Muscle of arm (tissue), 14 donors: ENCODE measurements around the gene DEFB113. TPM values are rescaled to one million over a fixed set of nuclear protein-coding genes. Genes with fewer than 3 reads are reported as not detected.
"Not testable (repeated sequence)": the region's sequence is repeated elsewhere in the genome, so short reads cannot be mapped to it uniquely, and the experiment has no call there.

Source experiments
- DNase-seq: peaks from one replicate; pipeline ENCODE4 v3.0.0-alpha.2; 2013
- long read RNA-seq, 11 donors: transcript quantifications; one replicate each; lab custom pipeline, GENCODE V29; 2026
- polyA plus RNA-seq, 12 donors: library from polyadenylated mRNA; unstranded; fragments of 120-200 nt; gene quantifications; one replicate each; pipeline ENCODE4 v1.2.1, GENCODE V29; 2013; ENCODE audit not compliant: insufficient read length in 12 of 12

DEFB113 gene, protein sequence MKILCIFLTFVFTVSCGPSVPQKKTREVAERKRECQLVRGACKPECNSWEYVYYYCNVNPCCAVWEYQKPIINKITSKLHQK
- polyA plus RNA-seq, result not detected
- long read RNA-seq, donor 1, result 0 reads
- long read RNA-seq, donor 2, result 0 reads
- long read RNA-seq, donor 3, result 0 reads
- long read RNA-seq, donor 4, result 0 reads
- long read RNA-seq, donor 5, result 0 reads
- long read RNA-seq, donor 6, result 0 reads
- long read RNA-seq, donor 7, result 0 reads
- long read RNA-seq, donor 8, result 0 reads
- long read RNA-seq, donor 9, result 0 reads
- long read RNA-seq, donor 10, result 0 reads
- long read RNA-seq, donor 11, result 0 reads

DNA sequence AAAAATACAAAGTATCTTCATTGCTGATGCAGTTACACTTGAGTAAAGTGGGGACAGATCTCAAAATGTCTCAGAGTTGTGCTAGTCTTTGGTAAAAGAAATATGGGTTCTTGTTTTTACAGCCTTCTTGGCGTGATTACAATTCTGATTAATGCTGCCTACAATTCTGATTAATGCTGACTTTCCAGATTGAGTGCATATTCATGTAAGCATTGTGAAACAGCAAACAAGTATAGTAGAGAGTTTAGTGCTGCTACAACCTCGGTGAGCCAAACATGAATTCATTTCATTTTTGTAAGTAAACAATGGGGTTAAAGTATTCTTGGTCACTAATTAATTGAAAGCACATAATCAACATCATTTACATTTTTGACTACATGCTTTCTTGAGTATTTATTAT, at the start of gene DEFB113:
DEFB113 (minus strand) TSS at position 21 of the 400 bp plus-strand sequence; CDS start at position 21, 0 bp downstream.
- no peak for DNase-seq

DNA sequence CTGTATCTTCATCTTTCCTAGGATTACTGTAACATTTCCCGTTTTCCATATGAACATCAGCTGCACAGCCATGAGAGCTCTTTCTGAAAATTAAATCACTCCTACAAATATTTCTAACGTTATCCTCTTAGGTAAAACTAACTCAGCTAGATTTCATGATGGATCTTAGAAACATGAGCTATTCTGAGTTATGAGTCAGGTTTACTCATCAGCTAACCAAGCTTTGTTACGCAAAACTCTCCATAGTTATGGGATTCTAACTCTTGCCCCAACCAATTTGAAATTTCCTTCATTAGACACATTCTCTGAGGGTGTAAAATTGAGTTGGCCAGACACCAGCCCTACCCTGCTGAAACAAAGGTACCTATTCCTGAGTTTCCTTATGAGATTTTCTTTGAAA, 38.4 kb upstream of the DEFB113 start:
- no peak for DNase-seq

DNA sequence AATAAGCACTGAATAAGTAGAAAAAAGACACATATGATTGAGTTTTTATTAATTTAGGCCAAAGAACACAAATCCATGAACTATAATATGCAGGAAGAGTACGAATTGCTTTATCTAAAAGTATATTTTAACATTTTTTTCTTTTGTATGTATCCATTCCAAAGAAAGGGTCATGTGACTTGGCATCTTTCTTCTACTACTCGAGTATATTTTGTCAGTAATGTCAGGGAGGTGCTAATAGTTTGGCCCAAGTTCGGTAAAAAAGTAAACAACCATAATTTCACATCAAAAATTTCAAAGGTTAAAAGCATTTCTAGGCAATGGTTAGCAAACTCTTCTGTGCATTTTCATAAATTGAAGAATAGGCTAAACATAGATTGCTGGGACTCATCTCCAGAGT, 33.7 kb upstream of the DEFB113 start:
- no peak for DNase-seq

DNA sequence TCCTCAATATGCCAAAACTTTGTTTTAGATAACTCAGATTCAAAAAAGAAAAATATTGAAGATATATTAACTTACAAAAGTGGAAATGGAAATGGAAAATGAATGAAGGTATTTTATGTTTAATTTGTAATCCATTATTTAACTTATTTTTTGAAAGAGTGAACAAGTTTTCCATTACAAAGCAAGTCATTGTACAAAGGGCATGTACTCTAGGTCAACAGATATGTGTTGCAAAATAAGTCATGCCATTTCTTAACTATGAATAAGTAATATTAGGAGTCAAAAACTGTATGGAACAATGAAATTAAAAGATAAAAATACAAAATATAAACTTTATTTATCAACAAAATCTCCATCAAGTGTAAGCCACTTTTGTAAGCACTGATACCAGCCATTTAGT, 25.9 kb upstream of the DEFB113 start:
- no peak for DNase-seq

DNA sequence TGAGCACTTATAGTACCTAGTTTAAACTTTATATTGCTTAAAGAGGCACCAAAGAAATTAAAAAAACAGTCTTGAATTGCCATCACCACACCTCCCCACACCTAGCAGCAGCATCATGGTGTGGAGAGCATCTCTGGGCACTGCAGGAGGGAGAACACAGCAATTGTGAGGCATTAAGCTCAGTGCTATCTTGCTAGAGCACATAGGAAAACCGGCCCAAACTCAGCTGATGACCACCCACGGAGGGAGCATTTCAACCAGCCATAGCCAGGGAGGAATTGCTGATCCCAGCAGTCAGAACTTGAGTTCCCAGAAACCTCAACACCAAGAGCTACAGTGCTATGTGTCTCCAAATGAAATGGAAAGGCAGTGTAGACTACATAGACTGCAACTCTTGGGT, 19.5 kb upstream of the DEFB113 start:
- no peak for DNase-seq

DNA sequence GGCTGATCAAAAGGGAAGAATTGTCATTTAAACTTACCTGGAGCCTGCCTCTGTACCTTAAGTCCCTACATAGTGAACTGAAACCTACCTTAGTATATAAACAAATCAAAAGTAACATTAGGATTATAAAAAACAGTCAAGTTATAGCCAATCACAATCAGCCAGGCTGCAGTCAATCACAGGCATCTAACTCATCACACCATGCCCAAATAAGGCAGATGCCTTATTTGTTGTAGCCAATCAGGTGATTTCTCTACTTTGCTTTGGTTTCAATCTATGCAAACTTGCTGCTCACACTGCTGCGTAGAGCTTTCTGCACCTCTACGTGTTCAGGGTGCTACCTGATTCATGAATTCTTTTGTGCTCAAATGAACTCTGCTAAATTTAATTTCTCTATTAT, 18.3 kb upstream of the DEFB113 start:
- DNase-seq, result no peak

DNA sequence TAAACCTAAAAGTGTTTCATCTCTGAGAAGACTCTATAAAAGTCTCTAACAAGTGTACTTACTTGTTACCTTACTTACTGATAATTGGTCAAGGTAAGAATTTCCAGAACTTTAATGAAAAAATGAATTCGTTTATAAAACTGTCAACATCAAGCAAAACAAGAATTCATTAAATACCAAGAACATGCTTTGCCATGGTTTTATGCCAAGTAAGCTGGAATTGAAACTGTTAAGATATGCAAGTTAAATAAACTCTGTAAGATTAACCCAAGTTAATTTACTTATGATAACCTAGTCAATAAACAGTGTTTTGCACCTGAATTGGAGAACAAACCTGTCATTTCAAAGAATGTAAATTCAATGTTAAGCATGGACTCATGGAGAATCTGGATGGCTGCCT, 17.1 kb upstream of the DEFB113 start:
- DNase-seq, result no peak

DNA sequence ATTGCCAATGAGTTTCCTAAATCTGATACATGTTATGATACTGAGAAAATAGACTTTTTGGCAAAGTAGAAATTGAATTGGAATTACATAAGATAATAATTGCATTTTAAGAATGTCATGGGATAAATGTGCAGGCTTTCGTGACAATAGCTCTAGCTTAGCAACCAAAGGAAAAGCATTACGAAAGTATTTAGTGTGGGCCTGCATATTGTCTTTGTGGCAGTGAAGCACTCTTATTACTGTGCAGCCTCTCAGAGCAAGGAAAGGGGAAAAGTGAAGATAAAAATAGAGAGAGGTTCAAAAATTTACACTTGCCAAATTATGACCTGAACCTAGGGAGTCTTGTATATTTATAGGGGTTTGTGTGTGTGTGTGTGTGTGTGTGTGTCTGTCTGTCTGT, 12.6 kb upstream of the DEFB113 start:
- no peak for DNase-seq

DNA sequence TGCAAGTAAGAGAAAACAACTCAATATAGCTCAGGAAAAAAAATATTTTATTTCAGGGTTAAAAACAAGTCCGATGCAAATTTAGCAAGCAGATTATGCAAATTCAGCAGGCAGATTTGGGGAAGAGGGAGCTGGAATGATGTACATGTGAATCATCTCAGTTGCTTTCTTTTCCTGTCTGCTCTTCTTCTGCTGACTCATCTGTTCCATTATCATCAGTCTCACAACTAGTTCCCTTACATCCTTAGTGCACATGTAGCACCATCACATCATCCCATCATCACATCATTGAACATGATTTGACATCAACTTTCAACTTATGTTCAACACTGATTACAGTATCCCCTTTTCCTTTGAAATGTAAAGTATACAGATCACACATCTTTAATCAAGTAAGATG, 11.5 kb upstream of the DEFB113 start:
- no peak for DNase-seq

DNA sequence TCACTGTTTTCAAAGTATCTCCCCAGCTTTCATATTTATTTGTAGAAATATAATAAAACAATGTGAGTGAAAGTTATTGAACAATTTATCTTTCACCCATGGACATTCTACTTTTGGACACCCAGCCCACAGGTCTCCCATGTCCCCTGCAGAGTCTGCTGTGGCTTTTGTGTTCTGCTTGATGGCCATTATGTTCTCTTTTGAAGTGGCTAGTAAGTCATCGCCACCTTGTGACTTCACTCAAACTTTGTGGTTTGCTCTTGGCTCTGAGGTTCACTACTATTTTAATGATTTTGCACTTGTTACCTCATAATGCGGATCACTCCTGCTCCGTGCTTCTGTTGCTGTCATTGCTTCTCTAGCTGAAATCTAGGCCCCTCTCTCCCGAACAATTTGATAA, 10.2 kb upstream of the DEFB113 start:
- no peak for DNase-seq

DNA sequence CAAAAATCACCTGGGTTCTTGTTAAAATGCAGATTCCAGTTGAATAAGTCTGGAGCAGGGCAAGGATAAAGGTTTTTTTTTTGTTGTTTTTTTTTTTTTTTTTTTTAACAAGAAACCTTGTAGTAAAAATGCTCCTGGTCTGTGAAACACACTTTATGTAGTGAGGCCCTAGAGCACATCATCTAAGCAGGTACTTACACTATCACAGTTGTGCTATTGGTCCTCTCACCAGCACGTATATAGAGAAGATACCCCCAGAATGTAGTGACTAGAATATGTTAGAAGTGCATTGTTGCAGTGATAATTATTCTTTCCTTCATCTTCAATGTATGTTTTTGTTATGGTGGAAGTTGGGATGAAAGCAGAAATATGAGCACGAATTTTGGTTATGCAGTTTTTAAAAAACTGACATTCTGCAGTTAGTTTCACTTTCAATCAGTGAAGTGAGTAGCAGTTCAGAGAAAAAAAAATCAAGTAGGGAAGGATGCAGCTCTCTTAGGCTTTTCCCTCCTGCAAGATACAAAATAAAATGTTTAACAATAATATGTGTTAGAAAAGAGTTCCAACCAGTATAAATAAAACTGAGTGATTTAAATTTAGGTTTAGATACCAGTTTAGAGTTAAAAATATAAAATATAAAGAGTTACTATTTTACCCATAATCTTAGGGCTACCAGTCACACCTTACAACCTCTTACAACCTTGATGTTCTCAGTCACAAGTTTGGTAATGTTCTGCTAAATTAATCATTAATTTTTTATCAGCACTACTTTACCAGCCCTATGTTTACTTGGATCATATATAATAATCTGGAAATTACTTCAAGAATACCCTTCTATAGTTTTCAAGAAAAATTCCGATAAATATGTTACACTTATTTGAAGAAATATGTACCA, 9.2 kb upstream of the DEFB113 start:
- DNase-seq, result no peak

DNA sequence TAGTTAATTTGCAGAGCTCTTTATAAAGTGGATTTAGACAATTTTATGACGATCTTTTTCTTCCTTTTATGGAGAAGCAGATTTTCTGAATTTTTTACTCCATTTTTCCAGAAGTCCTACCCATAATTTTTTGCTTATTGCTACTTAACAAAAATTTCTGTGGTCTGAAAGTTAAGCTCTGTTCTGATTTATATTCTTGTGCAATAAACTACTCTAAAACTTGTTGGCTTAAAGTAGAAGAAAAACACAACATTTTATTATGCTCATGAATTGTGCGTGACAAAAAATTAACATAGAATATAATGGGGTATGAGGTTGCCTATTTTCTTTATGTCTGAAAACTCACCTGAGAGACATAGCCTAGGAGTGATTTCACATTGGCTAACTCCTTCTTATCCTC, 2.6 kb downstream of the DEFB113 start:
- no peak for DNase-seq

DNA sequence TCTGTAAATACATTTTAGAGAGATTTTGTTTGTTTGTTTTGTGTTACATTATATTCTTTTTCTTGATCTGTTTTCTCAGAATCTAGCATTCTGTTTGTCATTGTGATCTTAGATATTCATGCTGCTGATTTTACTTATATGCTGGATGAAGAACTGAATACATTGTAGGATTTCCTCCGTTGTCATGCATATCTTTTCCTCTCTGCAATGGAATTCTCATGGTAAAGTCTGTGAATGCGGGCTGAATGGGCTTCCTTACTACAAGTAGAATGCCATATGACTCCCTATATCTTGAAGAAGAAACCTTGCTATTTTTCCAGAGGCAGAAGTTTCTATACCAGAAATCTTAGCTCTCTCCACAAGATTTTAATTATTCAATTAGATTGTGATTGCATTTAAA, 3.1 kb downstream of the DEFB113 start:
- DNase-seq, result no peak

DNA sequence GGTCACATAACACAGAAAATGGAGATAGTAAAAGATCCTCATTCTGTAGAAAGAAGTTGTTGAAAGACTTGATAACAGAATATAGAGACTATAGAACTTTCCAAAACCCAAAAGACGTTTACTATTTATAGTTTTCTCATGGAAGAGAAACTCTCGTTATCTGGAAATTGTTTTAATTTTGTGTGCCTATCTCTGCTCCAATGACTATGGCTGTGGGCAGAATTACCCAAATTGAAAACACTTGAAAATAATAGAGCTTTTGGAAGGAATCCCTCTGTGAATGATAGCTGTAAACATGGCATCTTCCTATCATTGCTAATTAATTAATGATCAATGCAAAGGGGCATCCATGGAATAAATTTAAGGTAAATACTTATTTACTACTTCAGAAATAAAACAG, 5.4 kb downstream of the DEFB113 start, which contains the start of gene DEFB114:
DEFB114 (minus strand) TSS at position 101 of the 400 bp plus-strand sequence; CDS start at position 42, 59 bp downstream.
- no peak for DNase-seq

DNA sequence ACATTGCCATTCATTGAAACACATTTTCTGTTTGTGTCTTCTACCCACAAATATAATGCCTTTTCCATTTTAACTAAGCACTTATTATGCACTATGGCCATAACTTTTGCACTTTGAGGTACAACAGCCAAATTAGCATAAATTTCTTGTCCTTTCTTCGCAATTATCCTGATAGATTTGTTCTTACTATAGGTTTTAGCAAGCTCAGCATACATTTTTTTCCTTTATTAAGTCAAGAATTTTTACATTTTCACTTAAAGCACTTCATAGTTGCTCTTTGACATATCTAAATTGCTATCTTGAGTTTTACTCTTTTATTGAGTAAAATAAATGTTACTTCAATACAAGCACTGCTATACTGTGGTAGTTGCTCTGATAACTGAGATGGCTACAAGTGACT, 11.2 kb downstream of the DEFB113 start:
- DNase-seq, result no peak

DNA sequence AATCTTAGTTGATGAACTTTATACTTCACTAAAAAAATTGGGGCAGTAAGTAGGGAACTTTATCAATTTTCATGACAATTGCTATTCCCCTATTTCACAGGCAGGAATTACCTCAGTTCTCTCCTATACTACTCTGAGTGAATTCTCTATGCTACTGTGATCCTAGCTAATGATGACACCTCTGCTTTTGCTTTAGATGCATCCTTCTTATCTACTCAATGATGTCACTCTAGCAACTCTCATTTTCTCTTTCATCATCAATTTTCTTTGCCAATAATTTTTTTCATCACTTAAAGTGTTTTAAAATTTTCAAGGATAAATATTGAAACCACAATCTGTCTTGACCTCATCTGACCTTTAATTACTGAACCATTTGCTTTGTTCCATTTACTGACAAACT, 13.6 kb downstream of the DEFB113 start:
- no peak for DNase-seq

DNA sequence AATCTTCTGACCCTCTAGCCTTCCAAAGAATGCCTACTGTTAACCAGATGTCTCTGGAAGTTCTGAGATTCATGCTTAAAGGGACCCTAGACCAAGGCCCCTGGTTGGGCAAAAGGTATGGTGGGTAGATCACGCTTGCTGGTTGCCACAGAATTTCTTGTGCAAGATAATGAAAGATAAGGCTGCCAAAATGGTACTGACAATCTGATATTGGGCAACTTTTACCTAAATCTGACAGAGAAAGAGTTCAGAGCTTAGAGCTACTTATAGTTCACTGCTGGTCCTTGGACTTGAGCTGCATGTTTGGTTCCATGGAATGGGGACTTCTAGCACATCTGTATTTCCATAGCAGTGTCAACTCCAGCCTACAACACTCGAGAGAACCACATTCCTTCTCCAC, 17.5 kb downstream of the DEFB113 start:
- DNase-seq, result no peak

DNA sequence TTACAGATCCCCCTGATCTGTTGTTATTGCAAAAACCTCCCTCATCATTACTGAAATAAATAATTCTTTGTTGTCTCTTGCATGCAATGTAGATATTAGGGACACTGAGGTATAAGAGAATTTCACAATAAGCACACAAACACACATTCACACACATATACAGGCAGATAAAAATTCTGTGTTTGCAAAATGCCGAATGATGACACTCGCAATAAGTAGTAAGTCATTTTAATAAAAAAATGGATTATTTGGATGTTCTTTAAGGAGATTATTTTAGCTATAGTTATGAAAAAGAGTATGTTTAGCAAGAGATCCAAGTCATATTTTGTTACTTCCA, 19.0 kb downstream of the DEFB113 start:
- no peak for DNase-seq

DNA sequence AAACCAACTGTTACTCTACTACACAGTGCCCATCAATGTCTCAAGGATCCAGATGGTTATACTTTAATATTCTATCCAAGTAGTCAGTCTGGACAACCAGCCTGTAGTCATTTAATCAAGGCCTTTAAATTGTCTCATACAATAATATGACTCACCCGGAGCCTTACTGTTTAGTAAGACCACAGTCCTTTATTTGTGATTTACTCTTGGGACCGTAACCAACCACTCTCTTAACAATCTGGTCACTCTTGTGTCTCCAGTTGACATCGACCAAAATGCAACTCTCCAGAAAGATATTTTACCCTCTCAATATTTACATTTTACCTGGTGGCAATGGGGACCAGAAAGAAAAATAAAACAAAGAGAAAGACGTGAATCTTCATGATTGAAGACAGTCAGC, 20.4 kb downstream of the DEFB113 start:
- no peak for DNase-seq

DNA sequence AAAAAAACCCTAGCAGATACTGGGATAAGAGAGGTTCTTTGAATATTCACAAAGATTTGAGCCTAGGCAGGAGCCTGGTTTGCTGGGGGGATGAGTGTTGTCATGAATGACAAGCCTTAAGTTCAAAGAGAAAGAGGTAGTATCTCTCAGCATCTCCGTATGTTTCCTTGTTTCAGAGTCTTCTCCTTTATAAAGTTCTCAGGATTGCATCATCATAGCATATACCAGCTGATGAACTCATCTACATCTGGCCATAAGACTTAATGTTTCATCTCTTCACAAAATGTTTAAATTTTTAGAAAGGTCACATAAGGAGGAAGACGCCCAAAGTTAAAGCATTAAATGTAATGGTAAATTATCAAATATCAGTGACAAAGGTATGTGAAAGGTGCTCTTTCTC, 22.6 kb downstream of the DEFB113 start:
- DNase-seq, result no peak

DNA sequence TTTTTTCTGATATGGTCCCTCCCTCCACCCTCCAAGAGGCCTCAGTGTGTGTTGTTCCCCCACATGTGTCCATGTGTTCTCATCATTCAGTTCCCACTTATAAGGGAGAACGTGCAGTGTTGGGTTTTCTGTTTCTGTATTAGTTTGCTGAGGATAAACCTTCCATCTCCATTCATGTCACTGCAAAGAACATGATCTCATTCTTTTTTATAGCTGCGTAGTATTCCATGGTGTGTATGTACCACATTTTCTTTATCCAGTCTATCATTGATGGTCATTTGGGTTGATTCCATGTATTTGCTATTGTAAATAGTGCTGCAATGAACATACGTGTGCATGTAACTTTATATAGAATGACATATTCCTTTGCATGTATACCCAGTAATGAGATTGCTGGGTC, 25.4 kb downstream of the DEFB113 start:
- not testable (repeated sequence) for DNase-seq

DNA sequence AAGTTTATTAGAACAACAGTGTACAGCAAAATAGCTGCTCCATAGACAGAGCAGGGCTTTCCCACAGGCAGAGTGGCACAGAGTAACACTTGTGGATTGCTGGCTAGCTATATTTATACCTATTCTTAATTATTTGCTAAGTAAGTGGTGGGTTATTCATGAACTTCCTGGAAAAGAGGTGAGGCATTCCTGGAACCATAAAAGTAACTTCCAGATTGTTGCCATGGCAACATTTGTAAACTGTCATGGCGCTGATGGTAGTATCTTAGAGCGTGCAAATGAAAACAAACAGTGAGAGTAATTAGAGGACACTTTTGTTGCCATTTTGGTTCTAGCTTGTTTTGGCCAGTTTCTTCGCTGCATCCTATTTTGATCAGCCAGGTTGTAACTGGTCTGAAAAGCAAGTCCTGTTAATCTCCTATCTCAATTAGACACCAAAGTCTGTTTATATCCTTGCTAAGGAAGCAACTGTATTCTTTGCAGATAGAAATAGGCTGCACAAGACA, 29.4 kb downstream of the DEFB113 start:
- no peak for DNase-seq

DNA sequence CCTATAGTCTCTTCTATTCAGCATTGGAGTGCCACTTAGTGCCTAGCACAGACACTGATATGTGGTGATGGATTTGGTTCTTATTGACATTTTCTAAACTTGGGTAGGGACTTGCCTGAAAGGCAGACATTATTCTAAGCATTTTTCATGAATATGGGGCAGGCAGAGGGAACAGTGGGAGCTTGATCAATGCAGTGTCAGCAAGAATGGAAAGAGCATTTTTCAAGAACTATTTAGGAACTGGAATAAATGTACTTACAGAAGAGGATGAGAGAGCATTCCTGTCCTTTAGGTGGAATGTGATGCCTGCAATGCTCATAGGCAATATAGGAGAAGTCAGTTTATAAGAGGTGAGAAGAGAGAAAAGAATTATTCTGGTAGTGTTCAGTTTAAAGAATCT, 31.6 kb downstream of the DEFB113 start:
- DNase-seq, result no peak
